Liver (tissue), 9 donors: ENCODE results near the gene EVI5. TPM values are rescaled to one million over a fixed set of nuclear protein-coding genes. Genes with fewer than 3 reads are reported as not detected.

Source experiments
- DNase-seq: peaks from one replicate; pipeline ENCODE4 v3.0.0-alpha.2; 2017; ENCODE audit warnings: low spot score
- H3K27ac ChIP-seq, 2 donors: one replicate each; pipeline ENCODE4 v1.7.0; 2013; ENCODE audit warnings: inconsistent platforms in 2 of 2, low read length in 2 of 2, control low read depth in 1 of 2, low read depth in 1 of 2, mild to moderate bottlenecking in 1 of 2
- H3K27me3 ChIP-seq, 4 donors: one replicate each; pipeline versions ENCODE4 v1.6.1 to v1.7.0; 2013; ENCODE audit warnings: low read length in 3 of 4, inconsistent platforms in 1 of 4, mild to moderate bottlenecking in 1 of 4, moderate library complexity in 1 of 4; ENCODE audit not compliant: control insufficient read depth in 4 of 4, insufficient read depth in 4 of 4
- H3K36me3 ChIP-seq, 4 donors: one replicate each; pipeline versions ENCODE4 v1.6.1 to v1.7.0; 2013; ENCODE audit warnings: low read length in 3 of 4, mild to moderate bottlenecking in 3 of 4, low read depth in 1 of 4, moderate library complexity in 1 of 4; ENCODE audit not compliant: control insufficient read depth in 4 of 4, insufficient read depth in 3 of 4
- H3K4me1 ChIP-seq, 4 donors: one replicate each; pipeline versions ENCODE4 v1.6.1 to v1.7.0; 2013; ENCODE audit warnings: low read length in 3 of 4, mild to moderate bottlenecking in 3 of 4, moderate library complexity in 1 of 4; ENCODE audit not compliant: control insufficient read depth in 4 of 4, insufficient read depth in 4 of 4
- H3K4me3 ChIP-seq, 3 donors: one replicate each; pipeline versions ENCODE4 v1.6.1 to v1.7.0; 2013; ENCODE audit warnings: low read length in 3 of 3, control low read depth in 1 of 3, low read depth in 1 of 3, mild to moderate bottlenecking in 1 of 3
- H3K9ac ChIP-seq, 2 donors: one replicate each; pipeline ENCODE4 v1.7.0; 2013; ENCODE audit warnings: low read length in 2 of 2, mild to moderate bottlenecking in 2 of 2, moderate library complexity in 2 of 2, control low read depth in 1 of 2, low read depth in 1 of 2
- H3K9me3 ChIP-seq, 4 donors: one replicate each; pipeline versions ENCODE4 v1.6.1 to v1.7.0; 2013; ENCODE audit warnings: low read length in 3 of 4; ENCODE audit not compliant: control insufficient read depth in 4 of 4
- FOXA2 ChIP-seq: IDR thresholded peaks from 2 replicates; pipeline ENCODE4 v1.6.1; 2016; ENCODE audit warnings: antibody characterized with exemption
- HNF4A ChIP-seq, 2 donors: conservative IDR thresholded peaks; 2 replicates each; pipeline ENCODE4 v1.6.1; 2016; ENCODE audit warnings: antibody characterized with exemption in 2 of 2, mild to moderate bottlenecking in 2 of 2
- HNF4G ChIP-seq: IDR thresholded peaks from 2 replicates; pipeline ENCODE4 v1.6.1; 2016; ENCODE audit warnings: antibody characterized with exemption
- JUND ChIP-seq, 2 donors: IDR thresholded peaks; 2 replicates each; pipeline ENCODE4 v1.6.1; 2016; ENCODE audit warnings: antibody characterized with exemption in 2 of 2
- RAD21 ChIP-seq, 2 donors: IDR thresholded peaks; 2 replicates each; pipeline ENCODE4 v1.6.1; 2016; ENCODE audit warnings: antibody characterized with exemption in 2 of 2, mild to moderate bottlenecking in 2 of 2
- SP1 ChIP-seq: IDR thresholded peaks from 2 replicates; pipeline ENCODE4 v1.6.1; 2018; ENCODE audit warnings: antibody characterized with exemption, mild to moderate bottlenecking
- TAF1 ChIP-seq: conservative IDR thresholded peaks from 2 replicates; pipeline ENCODE4 v1.6.1; 2016; ENCODE audit warnings: antibody characterized with exemption, mild to moderate bottlenecking
- WGBS: extraction: QIAGEN DNeasy Blood & Tissue Kit; methylation state at CpG from one replicate; pipeline ENCODE4 v1.1.7; 2013; 5-methylcytosine and 5-hydroxymethylcytosine counted together
- polyA plus RNA-seq, 2 donors: library from polyadenylated mRNA; stranded (reverse) in 1 of 2; unstranded in 1 of 2; fragments of 200-250 nt in 1 of 2; fragments of >200 nt in 1 of 2; fragmentation: Nextera tagmentation in 1 of 2; extraction: Ambion mirVana in 1 of 2; gene quantifications; one replicate each; pipeline versions ENCODE4 v1.2.1 to v1.2.3, GENCODE V29; 2013 to 2015
- total RNA-seq, 2 donors: library from RNA; depleted of rRNA; stranded (reverse); fragments of >200 nt; gene quantifications; one replicate each; pipeline ENCODE4 v1.2.3, GENCODE V29; 2014
- TF ChIP-seq, protein P1 (sequence below): fragments of 150-350 bp; IDR thresholded peaks from 2 replicates; pipeline ENCODE4 v1.5.1; 2017; ENCODE audit warnings: improper control_type of control experiment, low read depth, low read length; ENCODE audit not compliant: missing input control
- TF ChIP-seq, protein P2 (sequence below): IDR thresholded peaks from 2 replicates; pipeline ENCODE4 v1.6.1; 2016; ENCODE audit warnings: antibody characterized with exemption
- TF ChIP-seq, protein P3 (sequence below): IDR thresholded peaks from 2 replicates; pipeline ENCODE4 v1.6.1; 2016; ENCODE audit warnings: antibody characterized with exemption, mild to moderate bottlenecking
- TF ChIP-seq, protein P4 (sequence below): IDR thresholded peaks from 2 replicates; pipeline ENCODE4 v1.6.1; 2016; ENCODE audit warnings: antibody characterized with exemption
- donor health status: healthy.
- donor health status: healthy.
- donor health status: healthy.
- donor health status: healthy.
- donor health status: healthy.

The EVI5 gene
- total and polyA plus RNA-seq, 4 donors, result 4.0 to 35.9 (median 19.1) TPM

DNA sequence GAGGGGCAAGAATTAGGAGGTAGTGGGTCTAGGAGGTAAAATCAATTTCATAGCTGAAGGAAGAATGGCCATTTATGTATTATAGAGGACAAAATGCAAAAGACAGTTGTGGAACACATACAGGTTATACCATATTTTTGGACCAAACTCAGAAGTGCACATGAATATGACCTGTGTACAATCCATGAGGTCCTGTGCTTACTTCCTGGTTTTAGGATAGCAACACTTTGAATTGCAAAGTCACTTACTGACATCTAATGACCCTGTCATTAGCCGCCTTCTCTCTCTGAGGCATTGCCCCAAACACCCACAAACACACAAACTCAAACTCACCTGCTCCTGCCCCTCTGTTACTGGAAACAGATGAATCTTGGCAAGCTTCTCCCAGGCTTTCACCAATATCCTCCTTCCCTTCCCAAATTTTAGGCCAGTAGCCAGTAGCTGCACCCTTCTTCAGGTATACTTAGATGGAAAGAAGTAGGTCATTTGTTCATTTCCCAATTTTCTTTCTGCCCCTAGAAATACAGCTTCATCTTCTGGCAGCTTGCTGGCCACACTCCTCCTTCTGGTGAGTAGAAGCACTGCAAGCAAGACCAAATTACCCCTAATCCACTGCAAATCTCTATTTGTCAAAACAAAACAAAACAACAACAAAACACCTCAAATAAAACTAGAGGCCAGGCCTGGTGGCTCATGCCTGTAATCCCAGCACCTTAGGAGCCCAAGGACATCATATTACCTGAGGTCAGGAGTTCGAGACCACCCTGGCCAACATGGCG lies 33.3 kb upstream of the EVI5 start:
- Histone ChIP-seq H3K36me3 (no peaks in the 10 kb centered on the region), H3K27me3 (no peaks in the 10 kb centered on the region), H3K9me3 (no peaks in the 10 kb centered on the region), H3K4me1 (peaks cover 0 to 12% (median 3%) of the 10 kb centered on the region in 4 donors), H3K9ac (no peak overlapping the region), H3K4me3 (no peak overlapping the region), H3K27ac (no peak overlapping the region)
- TF ChIP-seq JUND (IDR thresholded peaks at IDR 0.05), result no peak
- TF ChIP-seq, protein P1, sequence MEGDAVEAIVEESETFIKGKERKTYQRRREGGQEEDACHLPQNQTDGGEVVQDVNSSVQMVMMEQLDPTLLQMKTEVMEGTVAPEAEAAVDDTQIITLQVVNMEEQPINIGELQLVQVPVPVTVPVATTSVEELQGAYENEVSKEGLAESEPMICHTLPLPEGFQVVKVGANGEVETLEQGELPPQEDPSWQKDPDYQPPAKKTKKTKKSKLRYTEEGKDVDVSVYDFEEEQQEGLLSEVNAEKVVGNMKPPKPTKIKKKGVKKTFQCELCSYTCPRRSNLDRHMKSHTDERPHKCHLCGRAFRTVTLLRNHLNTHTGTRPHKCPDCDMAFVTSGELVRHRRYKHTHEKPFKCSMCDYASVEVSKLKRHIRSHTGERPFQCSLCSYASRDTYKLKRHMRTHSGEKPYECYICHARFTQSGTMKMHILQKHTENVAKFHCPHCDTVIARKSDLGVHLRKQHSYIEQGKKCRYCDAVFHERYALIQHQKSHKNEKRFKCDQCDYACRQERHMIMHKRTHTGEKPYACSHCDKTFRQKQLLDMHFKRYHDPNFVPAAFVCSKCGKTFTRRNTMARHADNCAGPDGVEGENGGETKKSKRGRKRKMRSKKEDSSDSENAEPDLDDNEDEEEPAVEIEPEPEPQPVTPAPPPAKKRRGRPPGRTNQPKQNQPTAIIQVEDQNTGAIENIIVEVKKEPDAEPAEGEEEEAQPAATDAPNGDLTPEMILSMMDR, result peak; percentile 68
- TF ChIP-seq, protein P2, sequence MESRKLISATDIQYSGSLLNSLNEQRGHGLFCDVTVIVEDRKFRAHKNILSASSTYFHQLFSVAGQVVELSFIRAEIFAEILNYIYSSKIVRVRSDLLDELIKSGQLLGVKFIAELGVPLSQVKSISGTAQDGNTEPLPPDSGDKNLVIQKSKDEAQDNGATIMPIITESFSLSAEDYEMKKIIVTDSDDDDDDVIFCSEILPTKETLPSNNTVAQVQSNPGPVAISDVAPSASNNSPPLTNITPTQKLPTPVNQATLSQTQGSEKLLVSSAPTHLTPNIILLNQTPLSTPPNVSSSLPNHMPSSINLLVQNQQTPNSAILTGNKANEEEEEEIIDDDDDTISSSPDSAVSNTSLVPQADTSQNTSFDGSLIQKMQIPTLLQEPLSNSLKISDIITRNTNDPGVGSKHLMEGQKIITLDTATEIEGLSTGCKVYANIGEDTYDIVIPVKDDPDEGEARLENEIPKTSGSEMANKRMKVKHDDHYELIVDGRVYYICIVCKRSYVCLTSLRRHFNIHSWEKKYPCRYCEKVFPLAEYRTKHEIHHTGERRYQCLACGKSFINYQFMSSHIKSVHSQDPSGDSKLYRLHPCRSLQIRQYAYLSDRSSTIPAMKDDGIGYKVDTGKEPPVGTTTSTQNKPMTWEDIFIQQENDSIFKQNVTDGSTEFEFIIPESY, result no peak
- TF ChIP-seq SP1, result no peak
- TF ChIP-seq, protein P3, sequence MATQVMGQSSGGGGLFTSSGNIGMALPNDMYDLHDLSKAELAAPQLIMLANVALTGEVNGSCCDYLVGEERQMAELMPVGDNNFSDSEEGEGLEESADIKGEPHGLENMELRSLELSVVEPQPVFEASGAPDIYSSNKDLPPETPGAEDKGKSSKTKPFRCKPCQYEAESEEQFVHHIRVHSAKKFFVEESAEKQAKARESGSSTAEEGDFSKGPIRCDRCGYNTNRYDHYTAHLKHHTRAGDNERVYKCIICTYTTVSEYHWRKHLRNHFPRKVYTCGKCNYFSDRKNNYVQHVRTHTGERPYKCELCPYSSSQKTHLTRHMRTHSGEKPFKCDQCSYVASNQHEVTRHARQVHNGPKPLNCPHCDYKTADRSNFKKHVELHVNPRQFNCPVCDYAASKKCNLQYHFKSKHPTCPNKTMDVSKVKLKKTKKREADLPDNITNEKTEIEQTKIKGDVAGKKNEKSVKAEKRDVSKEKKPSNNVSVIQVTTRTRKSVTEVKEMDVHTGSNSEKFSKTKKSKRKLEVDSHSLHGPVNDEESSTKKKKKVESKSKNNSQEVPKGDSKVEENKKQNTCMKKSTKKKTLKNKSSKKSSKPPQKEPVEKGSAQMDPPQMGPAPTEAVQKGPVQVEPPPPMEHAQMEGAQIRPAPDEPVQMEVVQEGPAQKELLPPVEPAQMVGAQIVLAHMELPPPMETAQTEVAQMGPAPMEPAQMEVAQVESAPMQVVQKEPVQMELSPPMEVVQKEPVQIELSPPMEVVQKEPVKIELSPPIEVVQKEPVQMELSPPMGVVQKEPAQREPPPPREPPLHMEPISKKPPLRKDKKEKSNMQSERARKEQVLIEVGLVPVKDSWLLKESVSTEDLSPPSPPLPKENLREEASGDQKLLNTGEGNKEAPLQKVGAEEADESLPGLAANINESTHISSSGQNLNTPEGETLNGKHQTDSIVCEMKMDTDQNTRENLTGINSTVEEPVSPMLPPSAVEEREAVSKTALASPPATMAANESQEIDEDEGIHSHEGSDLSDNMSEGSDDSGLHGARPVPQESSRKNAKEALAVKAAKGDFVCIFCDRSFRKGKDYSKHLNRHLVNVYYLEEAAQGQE, result no peak
- TF ChIP-seq TAF1, result no peak
- TF ChIP-seq HNF4G, result no peak
- peak; percentile 73 to 84 for TF ChIP-seq RAD21 (IDR thresholded peaks at IDR 0.05)
- no peak for DNase-seq
- 94% methylated on average over 3 of the region's 3 CpGs for WGBS

DNA sequence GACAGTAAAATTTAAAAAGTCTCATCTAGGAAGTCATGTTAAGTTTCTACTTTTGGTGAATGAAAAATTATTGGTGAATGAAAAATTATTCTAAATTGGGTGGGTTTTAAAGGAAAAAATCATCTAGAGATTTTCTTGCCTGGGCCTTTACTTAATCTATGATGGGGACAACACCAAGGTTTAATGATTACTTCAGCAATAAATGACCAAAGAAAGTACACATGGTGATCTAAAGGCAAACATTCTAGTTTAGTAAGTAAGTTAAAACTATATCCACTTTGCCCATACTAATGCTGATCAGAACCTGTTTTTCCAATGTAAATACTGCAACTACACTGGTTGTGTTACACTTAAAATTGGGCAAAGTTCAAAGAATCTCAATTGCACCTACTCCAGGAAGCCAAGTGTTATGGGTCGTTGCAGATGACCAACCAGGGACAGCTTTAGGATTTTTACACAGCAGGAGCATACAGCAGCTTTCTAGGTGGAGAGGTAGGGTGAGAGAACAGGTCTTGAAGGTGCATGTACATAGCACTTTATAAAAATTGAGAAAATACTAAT lies 32.3 kb upstream of the EVI5 start:
- H3K9ac ChIP-seq, result no peak overlapping the region
- peaks cover 0 to 12% (median 3%) of the 10 kb centered on the region in 4 donors for H3K4me1 ChIP-seq
- TF ChIP-seq SP1 (peak; percentile 70), FOXA2 (peak; percentile 56), HNF4A (conservative IDR thresholded peaks at IDR 0.05) (peak; percentile 38 to 49)
- TF ChIP-seq, protein P1, result no peak
- TF ChIP-seq, protein P4, sequence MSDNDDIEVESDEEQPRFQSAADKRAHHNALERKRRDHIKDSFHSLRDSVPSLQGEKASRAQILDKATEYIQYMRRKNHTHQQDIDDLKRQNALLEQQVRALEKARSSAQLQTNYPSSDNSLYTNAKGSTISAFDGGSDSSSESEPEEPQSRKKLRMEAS, result no peak
- H3K4me3 ChIP-seq, result no peak overlapping the region
- H3K27ac ChIP-seq, result no peak overlapping the region
- WGBS, result 21% methylated on average over 1 of the region's 1 CpG
- no peaks in the 10 kb centered on the region for H3K9me3 ChIP-seq
- no peaks in the 10 kb centered on the region for H3K27me3 ChIP-seq
- no peaks in the 10 kb centered on the region for H3K36me3 ChIP-seq
- no peak for DNase-seq
